ENCODE measurements around the gene PCDHB6.
"Not testable (repeated sequence)": the region's sequence is repeated elsewhere in the genome, so short reads cannot be mapped to it uniquely, and the experiment has no call there.

The PCDHB6 gene

DNA sequence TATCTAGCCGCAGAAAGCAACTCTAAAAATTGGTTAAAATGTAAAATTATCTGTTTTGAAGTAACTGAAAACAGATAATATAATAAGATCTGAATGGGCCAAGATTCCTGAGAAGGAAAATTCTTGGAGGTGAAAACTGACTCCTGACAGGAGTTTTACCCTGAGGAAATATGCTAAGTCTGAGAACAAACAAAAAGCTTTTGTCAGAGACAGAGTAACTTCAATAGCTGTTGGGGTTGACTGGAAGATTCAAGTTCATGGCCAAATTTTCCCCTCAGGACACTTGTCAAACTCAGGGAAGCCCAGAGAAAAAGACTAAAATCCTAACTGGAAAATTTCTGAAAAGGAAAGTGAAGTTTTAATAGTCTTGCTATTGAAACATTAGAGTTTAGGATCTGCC lies 22.6 kb upstream of the PCDHB6 start:
- TF ChIP-seq, protein P1, sequence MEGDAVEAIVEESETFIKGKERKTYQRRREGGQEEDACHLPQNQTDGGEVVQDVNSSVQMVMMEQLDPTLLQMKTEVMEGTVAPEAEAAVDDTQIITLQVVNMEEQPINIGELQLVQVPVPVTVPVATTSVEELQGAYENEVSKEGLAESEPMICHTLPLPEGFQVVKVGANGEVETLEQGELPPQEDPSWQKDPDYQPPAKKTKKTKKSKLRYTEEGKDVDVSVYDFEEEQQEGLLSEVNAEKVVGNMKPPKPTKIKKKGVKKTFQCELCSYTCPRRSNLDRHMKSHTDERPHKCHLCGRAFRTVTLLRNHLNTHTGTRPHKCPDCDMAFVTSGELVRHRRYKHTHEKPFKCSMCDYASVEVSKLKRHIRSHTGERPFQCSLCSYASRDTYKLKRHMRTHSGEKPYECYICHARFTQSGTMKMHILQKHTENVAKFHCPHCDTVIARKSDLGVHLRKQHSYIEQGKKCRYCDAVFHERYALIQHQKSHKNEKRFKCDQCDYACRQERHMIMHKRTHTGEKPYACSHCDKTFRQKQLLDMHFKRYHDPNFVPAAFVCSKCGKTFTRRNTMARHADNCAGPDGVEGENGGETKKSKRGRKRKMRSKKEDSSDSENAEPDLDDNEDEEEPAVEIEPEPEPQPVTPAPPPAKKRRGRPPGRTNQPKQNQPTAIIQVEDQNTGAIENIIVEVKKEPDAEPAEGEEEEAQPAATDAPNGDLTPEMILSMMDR (IDR thresholded peaks at IDR 0.05), result no peak
- TF ChIP-seq ZFX (IDR thresholded peaks at IDR 0.05; ENCODE audit: borderline replicate concordance), result no peak
- peak overlapping the region; percentile 57 for H3K27ac ChIP-seq

DNA sequence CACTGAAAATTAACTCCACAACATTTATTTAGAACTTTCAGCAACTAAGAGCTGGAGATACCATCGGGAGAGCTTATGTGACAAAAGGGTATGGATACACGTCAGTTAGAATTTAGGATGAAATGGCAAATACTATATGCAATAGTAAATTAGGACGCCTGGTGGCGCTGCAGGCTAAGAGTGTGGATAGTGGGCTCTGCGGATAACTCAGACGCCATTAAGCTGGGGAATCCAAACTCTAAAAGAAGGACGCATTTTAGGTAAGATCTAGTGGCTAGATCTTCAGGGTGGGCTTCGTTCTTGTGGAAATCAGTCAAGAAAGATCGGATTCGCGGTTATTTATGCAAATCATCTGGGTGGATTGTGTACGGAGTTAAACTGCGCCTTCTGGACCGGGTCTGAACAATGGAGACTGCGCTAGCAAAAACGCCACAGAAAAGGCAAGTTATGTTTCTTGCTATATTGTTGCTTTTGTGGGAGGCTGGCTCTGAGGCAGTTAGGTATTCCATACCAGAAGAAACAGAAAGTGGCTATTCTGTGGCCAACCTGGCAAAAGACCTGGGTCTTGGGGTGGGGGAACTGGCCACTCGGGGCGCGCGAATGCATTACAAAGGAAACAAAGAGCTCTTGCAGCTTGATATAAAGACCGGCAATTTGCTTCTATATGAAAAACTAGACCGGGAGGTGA lies 14.7 kb upstream of the PCDHB6 start, which contains the start of gene PCDHB5:
Gene PCDHB5 (plus strand): TSS at position 177 of the 688 bp plus-strand sequence. CDS start 229 bp downstream, at position 406.
- H3K27ac ChIP-seq, result no peak within 1 kb of the TSS
- no peak for TF ChIP-seq ZFX (IDR thresholded peaks at IDR 0.05; ENCODE audit: borderline replicate concordance)
- TF ChIP-seq, protein P1 (IDR thresholded peaks at IDR 0.05), result peak; percentile 75

DNA sequence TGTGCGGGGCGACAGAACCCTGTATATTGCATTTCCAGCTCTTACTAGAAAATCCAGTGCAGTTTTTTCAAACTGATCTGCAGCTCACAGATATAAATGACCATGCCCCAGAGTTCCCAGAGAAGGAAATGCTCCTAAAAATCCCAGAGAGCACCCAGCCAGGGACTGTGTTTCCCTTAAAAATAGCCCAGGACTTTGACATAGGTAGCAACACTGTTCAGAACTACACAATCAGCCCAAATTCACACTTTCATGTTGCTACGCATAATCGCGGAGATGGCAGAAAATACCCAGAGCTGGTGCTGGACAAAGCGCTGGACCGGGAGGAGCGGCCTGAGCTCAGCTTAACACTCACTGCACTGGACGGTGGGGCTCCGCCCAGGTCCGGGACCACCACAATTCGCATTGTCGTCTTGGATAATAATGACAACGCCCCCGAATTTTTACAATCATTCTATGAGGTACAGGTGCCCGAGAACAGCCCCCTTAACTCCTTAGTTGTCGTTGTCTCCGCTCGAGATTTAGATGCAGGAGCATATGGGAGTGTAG lies 14.1 kb upstream of the PCDHB6 start:
- TF ChIP-seq, protein P1 (IDR thresholded peaks at IDR 0.05), result no peak
- no peak for TF ChIP-seq ZFX (IDR thresholded peaks at IDR 0.05; ENCODE audit: borderline replicate concordance)
- no peak overlapping the region for H3K27ac ChIP-seq

DNA sequence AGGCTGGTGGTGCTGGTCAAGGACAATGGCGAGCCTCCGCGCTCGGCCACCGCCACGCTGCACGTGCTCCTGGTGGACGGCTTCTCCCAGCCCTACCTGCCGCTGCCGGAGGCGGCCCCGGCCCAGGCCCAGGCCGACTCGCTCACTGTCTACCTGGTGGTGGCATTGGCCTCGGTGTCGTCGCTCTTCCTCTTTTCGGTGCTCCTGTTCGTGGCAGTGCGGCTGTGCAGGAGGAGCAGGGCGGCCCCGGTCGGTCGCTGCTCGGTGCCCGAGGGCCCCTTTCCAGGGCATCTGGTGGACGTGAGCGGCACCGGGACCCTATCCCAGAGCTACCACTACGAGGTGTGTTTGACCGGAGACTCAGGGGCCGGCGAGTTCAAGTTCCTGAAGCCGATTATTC lies 12.5 kb upstream of the PCDHB6 start:
- not testable (repeated sequence) for H3K27ac ChIP-seq

DNA sequence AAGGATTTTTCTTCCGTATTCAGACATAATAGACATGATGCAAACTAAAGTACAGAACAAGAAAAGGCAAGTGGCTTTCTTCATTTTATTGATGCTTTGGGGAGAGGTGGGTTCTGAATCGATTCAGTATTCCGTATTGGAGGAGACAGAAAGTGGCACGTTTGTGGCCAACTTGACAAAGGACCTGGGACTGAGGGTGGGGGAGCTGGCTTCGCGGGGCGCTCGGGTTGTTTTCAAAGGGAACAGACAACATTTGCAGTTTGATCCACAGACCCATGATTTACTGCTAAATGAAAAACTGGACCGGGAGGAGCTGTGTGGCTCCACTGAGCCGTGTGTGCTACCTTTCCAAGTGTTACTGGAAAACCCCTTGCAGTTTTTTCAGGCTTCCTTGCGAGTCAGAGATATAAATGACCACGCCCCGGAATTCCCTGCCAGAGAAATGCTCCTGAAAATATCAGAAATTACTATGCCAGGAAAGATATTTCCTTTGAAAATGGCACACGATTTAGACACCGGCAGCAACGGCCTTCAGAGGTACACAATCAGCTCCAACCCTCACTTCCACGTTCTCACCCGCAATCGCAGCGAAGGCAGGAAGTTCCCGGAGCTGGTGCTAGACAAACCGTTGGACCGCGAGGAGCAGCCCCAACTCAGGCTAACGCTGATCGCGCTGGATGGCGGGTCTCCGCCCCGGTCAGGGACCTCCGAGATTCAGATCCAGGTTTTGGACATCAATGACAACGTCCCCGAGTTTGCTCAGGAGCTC lies 551 bp downstream of the PCDHB6 start:
- H3K27ac ChIP-seq, result no peak overlapping the region
- TF ChIP-seq, protein P1 (IDR thresholded peaks at IDR 0.05), result no peak

DNA sequence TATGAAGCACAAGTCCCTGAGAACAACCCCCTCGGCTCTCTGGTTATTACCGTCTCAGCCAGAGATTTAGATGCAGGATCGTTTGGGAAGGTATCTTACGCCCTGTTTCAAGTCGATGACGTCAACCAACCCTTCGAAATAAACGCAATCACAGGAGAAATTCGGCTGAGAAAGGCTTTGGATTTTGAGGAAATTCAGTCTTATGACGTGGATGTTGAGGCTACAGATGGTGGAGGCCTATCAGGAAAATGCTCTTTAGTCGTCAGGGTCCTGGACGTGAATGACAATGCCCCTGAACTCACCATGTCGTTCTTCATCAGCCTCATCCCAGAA lies 1.1 kb downstream of the PCDHB6 start:
- no peak overlapping the region for H3K27ac ChIP-seq
- TF ChIP-seq ZFX (IDR thresholded peaks at IDR 0.05; ENCODE audit: borderline replicate concordance), result no peak
- TF ChIP-seq, protein P1 (IDR thresholded peaks at IDR 0.05), result no peak

DNA sequence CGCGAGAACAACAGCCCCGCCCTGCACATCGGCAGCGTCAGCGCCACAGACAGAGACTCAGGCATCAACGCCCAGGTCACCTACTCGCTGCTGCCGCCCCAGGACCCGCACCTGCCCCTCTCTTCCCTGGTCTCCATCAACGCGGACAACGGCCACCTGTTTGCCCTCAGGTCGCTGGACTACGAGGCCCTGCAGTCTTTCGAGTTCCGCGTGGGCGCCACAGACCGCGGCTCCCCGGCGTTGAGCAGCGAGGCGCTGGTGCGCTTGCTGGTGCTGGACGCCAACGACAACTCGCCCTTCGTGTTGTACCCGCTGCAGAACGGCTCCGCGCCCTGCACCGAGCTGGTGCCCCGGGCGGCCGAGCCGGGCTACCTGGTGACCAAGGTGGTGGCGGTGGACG lies 1.8 kb downstream of the PCDHB6 start:
- H3K27ac ChIP-seq, result not testable (repeated sequence)

DNA sequence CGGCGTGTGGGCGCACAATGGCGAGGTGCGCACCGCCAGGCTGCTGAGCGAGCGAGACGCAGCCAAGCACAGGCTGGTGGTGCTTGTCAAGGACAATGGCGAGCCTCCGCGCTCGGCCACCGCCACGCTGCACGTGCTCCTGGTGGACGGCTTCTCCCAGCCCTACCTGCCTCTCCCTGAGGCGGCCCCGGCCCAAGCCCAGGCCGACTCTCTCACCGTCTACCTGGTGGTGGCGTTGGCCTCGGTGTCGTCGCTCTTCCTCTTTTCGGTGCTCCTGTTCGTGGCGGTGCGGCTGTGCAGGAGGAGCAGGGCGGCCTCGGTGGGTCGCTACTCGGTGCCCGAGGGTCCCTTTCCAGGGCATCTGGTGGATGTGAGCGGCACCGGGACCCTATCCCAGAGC lies 2.2 kb downstream of the PCDHB6 start:
- H3K27ac ChIP-seq, result not testable (repeated sequence)
